Measurements from ENCODE around the gene TWIST2.

TWIST2 gene

DNA sequence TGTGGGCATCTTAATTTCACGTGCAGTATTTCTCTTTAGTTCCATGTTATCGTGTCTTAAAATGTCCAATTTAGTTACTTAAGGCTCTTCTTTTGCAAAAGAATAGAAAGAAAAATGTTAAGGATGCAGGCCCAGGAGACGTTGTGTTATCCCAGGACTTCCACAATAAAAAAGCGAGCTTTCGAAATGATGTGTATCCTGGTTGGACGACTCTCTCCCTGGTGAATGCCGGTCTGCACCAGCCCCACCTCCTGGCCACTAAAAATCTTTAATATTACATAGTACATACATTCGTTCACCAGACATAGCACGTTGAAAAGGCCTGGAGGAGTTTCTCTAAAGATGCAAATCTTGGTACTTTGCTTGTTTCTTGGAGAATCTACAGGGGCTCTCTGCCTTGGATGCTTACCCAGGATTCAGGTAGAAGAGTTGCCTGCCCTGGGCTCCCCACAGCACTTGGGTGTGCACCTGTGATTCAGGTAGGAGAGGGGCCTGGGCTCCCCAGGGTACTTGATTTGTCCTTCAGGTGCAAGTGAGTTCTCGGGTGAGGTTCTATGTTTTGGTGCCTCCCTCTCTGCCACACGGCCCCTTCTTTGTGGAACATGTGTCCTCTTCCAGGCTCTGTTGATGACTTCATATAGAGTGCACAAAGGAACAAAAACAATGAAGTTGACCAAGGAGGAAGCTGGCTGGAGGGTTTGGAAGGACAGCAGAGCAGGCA lies 26.6 kb downstream of the TWIST2 start:
- Histone ChIP-seq H3K9me3 (replicated peaks in 1 of 2; ENCODE audit: control insufficient read depth in 2 of 2, insufficient read depth in 1 of 2, low read depth in 1 of 2, low read length in 2 of 2) (no peaks in the 10 kb centered on the region), H3K36me3 (replicated peaks in 1 of 2; ENCODE audit: control insufficient read depth in 2 of 2, insufficient read depth in 2 of 2, low read length in 2 of 2) (no peaks in the 10 kb centered on the region), H3K4me2 (ENCODE audit: insufficient read depth, low read length, poor library complexity, severe bottlenecking) (no peak overlapping the region), H3K18ac (ENCODE audit: low read length) (no peak overlapping the region), H2BK12ac (ENCODE audit: low read length) (no peak overlapping the region), H4K91ac (ENCODE audit: low read depth, low read length, poor library complexity) (no peak overlapping the region), H2AK5ac (ENCODE audit: low read depth, low read length) (no peak overlapping the region), H2AFZ (ENCODE audit: low read length) (no peak overlapping the region), H3K4me1 (ENCODE audit: control insufficient read depth in 2 of 2, insufficient read depth in 1 of 2, low read depth in 1 of 2, low read length in 2 of 2) (peaks cover 0 to 6% of the 10 kb centered on the region in 2 donors), H2BK5ac (ENCODE audit: low read length) (no peak overlapping the region), H3K4me3 (ENCODE audit: low read length in 2 of 2) (no peak overlapping the region), H3K23ac (ENCODE audit: low read depth, low read length, poor library complexity) (no peak overlapping the region), H3K27ac (replicated peaks; ENCODE audit: low read length) (no peak overlapping the region), H3K27me3 (ENCODE audit: control insufficient read depth in 3 of 3, insufficient read depth in 3 of 3, low read depth in 1 of 3, low read length in 3 of 3) (no peaks in the 10 kb centered on the region), H4K8ac (ENCODE audit: low read depth, low read length) (no peak overlapping the region), H2BK120ac (ENCODE audit: low read depth, low read length) (no peak overlapping the region), H3K4ac (ENCODE audit: low read length) (no peak overlapping the region), H3K79me1 (ENCODE audit: low read depth, low read length) (no peaks in the 10 kb centered on the region), H3K14ac (ENCODE audit: low read length) (no peak overlapping the region), H3K9ac (ENCODE audit: low read depth, low read length, poor library complexity) (no peak overlapping the region), H2BK15ac (ENCODE audit: low read length) (no peak overlapping the region)
- DNase-seq (ENCODE audit: low spot score) = no peak
- no CpG with 5 or more reads among the region's 11 CpGs for WGBS, 2 donors (ENCODE audit: extremely low coverage in 2 of 2, insufficient read length in 2 of 2, insufficient replicate concordance in 1 of 2)

DNA sequence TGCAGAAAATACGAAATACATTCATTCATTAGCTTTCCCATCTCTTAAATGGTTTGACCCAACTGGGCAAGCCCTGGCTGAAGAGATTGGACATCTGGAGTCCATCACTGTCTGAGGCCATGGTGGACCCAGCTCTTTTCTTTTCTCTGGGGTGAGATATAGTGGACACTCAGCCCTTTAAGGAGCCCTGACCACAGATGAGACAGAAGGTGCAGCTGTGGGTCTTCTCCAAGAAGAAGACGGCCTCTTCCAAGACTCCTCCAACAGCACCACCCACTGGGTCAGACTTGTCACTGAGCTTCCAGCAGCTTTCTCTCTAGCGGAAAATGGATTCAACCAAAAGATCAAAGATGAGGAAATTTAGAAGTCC lies 27.2 kb downstream of the TWIST2 start:
- no CpG with 5 or more reads among the region's 3 CpGs for WGBS, 2 donors (ENCODE audit: extremely low coverage in 2 of 2, insufficient read length in 2 of 2, insufficient replicate concordance in 1 of 2)
- H3K23ac ChIP-seq (ENCODE audit: low read depth, low read length, poor library complexity) = no peak overlapping the region
- DNase-seq (ENCODE audit: low spot score) = no peak

GRCh38 chr2:238875471-238876231 lies 27.8 kb downstream of the TWIST2 start:
- H3K9me3 ChIP-seq (replicated peaks in 1 of 2; ENCODE audit: control insufficient read depth in 2 of 2, insufficient read depth in 1 of 2, low read depth in 1 of 2, low read length in 2 of 2) = no peaks in the 10 kb centered on the region
- no peak overlapping the region for H3K4me3 ChIP-seq (ENCODE audit: low read length in 2 of 2)
- no peak overlapping the region for H2AK5ac ChIP-seq (ENCODE audit: low read depth, low read length)
- no peak overlapping the region for H4K91ac ChIP-seq (ENCODE audit: low read depth, low read length, poor library complexity)
- H3K4me1 ChIP-seq (ENCODE audit: control insufficient read depth in 2 of 2, insufficient read depth in 1 of 2, low read depth in 1 of 2, low read length in 2 of 2) = peaks cover 0 to 6% of the 10 kb centered on the region in 2 donors
- H3K23ac ChIP-seq (ENCODE audit: low read depth, low read length, poor library complexity) = no peak overlapping the region
- H2AFZ ChIP-seq (ENCODE audit: low read length) = no peak overlapping the region
- H2BK15ac ChIP-seq (ENCODE audit: low read length) = no peak overlapping the region
- no peak overlapping the region for H3K27ac ChIP-seq (replicated peaks; ENCODE audit: low read length)
- H2BK120ac ChIP-seq (ENCODE audit: low read depth, low read length) = no peak overlapping the region
- H2BK12ac ChIP-seq (ENCODE audit: low read length) = no peak overlapping the region
- no peak overlapping the region for H2BK5ac ChIP-seq (ENCODE audit: low read length)
- no peak overlapping the region for H3K4me2 ChIP-seq (ENCODE audit: insufficient read depth, low read length, poor library complexity, severe bottlenecking)
- DNase-seq (ENCODE audit: low spot score) = no peak
- H3K14ac ChIP-seq (ENCODE audit: low read length) = no peak overlapping the region
- no peaks in the 10 kb centered on the region for H3K36me3 ChIP-seq (replicated peaks in 1 of 2; ENCODE audit: control insufficient read depth in 2 of 2, insufficient read depth in 2 of 2, low read length in 2 of 2)
- H3K4ac ChIP-seq (ENCODE audit: low read length) = no peak overlapping the region
- no peaks in the 10 kb centered on the region for H3K27me3 ChIP-seq (ENCODE audit: control insufficient read depth in 3 of 3, insufficient read depth in 3 of 3, low read depth in 1 of 3, low read length in 3 of 3)
- no CpG with 5 or more reads among the region's 17 CpGs for WGBS, 2 donors (ENCODE audit: extremely low coverage in 2 of 2, insufficient read length in 2 of 2, insufficient replicate concordance in 1 of 2)
- H4K8ac ChIP-seq (ENCODE audit: low read depth, low read length) = no peak overlapping the region
- no peak overlapping the region for H3K9ac ChIP-seq (ENCODE audit: low read depth, low read length, poor library complexity)
- no peak overlapping the region for H3K18ac ChIP-seq (ENCODE audit: low read length)
- no peaks in the 10 kb centered on the region for H3K79me1 ChIP-seq (ENCODE audit: low read depth, low read length)

More for the DNA sequence above, 27.2 kb downstream of the TWIST2 start:
- Histone ChIP-seq H2BK12ac (ENCODE audit: low read length) (no peak overlapping the region), H4K91ac (ENCODE audit: low read depth, low read length, poor library complexity) (no peak overlapping the region), H3K9ac (ENCODE audit: low read depth, low read length, poor library complexity) (no peak overlapping the region), H2BK120ac (ENCODE audit: low read depth, low read length) (no peak overlapping the region), H3K4me1 (ENCODE audit: control insufficient read depth in 2 of 2, insufficient read depth in 1 of 2, low read depth in 1 of 2, low read length in 2 of 2) (peaks cover 0 to 6% of the 10 kb centered on the region in 2 donors), H2BK15ac (ENCODE audit: low read length) (no peak overlapping the region), H3K4me3 (ENCODE audit: low read length in 2 of 2) (no peak overlapping the region), H2BK5ac (ENCODE audit: low read length) (no peak overlapping the region), H2AFZ (ENCODE audit: low read length) (no peak overlapping the region), H3K9me3 (replicated peaks in 1 of 2; ENCODE audit: control insufficient read depth in 2 of 2, insufficient read depth in 1 of 2, low read depth in 1 of 2, low read length in 2 of 2) (no peaks in the 10 kb centered on the region), H3K18ac (ENCODE audit: low read length) (no peak overlapping the region), H3K36me3 (replicated peaks in 1 of 2; ENCODE audit: control insufficient read depth in 2 of 2, insufficient read depth in 2 of 2, low read length in 2 of 2) (no peaks in the 10 kb centered on the region), H3K27me3 (ENCODE audit: control insufficient read depth in 3 of 3, insufficient read depth in 3 of 3, low read depth in 1 of 3, low read length in 3 of 3) (no peaks in the 10 kb centered on the region), H3K79me1 (ENCODE audit: low read depth, low read length) (no peaks in the 10 kb centered on the region), H3K27ac (replicated peaks; ENCODE audit: low read length) (no peak overlapping the region), H3K4ac (ENCODE audit: low read length) (no peak overlapping the region), H3K14ac (ENCODE audit: low read length) (no peak overlapping the region), H3K4me2 (ENCODE audit: insufficient read depth, low read length, poor library complexity, severe bottlenecking) (no peak overlapping the region), H2AK5ac (ENCODE audit: low read depth, low read length) (no peak overlapping the region), H4K8ac (ENCODE audit: low read depth, low read length) (no peak overlapping the region)

DNA sequence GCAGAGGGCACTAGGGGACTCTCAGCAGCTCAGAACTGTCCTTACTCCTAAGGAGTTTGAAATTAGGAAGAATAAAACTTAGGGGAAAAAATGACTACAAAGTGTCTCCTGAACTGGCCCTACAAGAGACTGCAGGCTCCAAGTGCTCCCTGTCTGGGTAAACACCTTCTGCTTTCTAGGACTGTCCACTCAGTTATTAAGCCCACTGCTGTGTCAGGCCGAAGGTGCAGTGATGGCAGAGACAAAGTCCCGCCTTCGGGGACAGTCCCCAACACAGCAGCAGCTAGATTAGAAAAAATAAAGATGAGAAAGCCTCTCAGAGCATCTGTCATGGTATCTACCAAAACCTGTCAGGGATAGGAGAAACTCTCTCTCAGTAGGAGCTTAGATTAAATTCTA lies 28.3 kb downstream of the TWIST2 start:
- Histone ChIP-seq H4K8ac (ENCODE audit: low read depth, low read length) (no peak overlapping the region), H3K18ac (ENCODE audit: low read length) (no peak overlapping the region), H2BK12ac (ENCODE audit: low read length) (no peak overlapping the region), H3K23ac (ENCODE audit: low read depth, low read length, poor library complexity) (no peak overlapping the region), H3K9ac (ENCODE audit: low read depth, low read length, poor library complexity) (no peak overlapping the region), H3K4me3 (ENCODE audit: low read length in 2 of 2) (no peak overlapping the region), H3K4me2 (ENCODE audit: insufficient read depth, low read length, poor library complexity, severe bottlenecking) (no peak overlapping the region), H2AK5ac (ENCODE audit: low read depth, low read length) (no peak overlapping the region), H3K27me3 (ENCODE audit: control insufficient read depth in 3 of 3, insufficient read depth in 3 of 3, low read depth in 1 of 3, low read length in 3 of 3) (no peaks in the 10 kb centered on the region), H3K79me1 (ENCODE audit: low read depth, low read length) (no peaks in the 10 kb centered on the region), H3K27ac (replicated peaks; ENCODE audit: low read length) (no peak overlapping the region), H3K4me1 (ENCODE audit: control insufficient read depth in 2 of 2, insufficient read depth in 1 of 2, low read depth in 1 of 2, low read length in 2 of 2) (peaks cover 0 to 6% of the 10 kb centered on the region in 2 donors), H2BK15ac (ENCODE audit: low read length) (no peak overlapping the region), H2BK5ac (ENCODE audit: low read length) (no peak overlapping the region), H3K9me3 (replicated peaks in 1 of 2; ENCODE audit: control insufficient read depth in 2 of 2, insufficient read depth in 1 of 2, low read depth in 1 of 2, low read length in 2 of 2) (no peaks in the 10 kb centered on the region), H2BK120ac (ENCODE audit: low read depth, low read length) (no peak overlapping the region), H3K4ac (ENCODE audit: low read length) (no peak overlapping the region), H3K14ac (ENCODE audit: low read length) (no peak overlapping the region), H4K91ac (ENCODE audit: low read depth, low read length, poor library complexity) (no peak overlapping the region), H3K36me3 (replicated peaks in 1 of 2; ENCODE audit: control insufficient read depth in 2 of 2, insufficient read depth in 2 of 2, low read length in 2 of 2) (no peaks in the 10 kb centered on the region), H2AFZ (ENCODE audit: low read length) (no peak overlapping the region)
- no peak for DNase-seq (ENCODE audit: low spot score)
- no CpG with 5 or more reads among the region's 3 CpGs for WGBS, 2 donors (ENCODE audit: extremely low coverage in 2 of 2, insufficient read length in 2 of 2, insufficient replicate concordance in 1 of 2)

Data from neuronal stem cell (in vitro differentiated cells).